MM.1S (cell line): Measurements from ENCODE around the gene AP1G2.
A peak's percentile ranks its signal among the peaks of the same experiment; 100 is the strongest.

Experiments used
- DNase-seq: peaks from one replicate; pipeline ENCODE4 v3.0.0-alpha.2; 2015
- H2AFZ ChIP-seq: fragments of 300-600 bp; sonication (generic); 2 replicates; pipeline ENCODE4 v1.6.0; 2016; ENCODE audit warnings: antibody characterized with exemption, low read length
- H3F3A ChIP-seq: fragments of 300-600 bp; sonication (generic); 2 replicates; pipeline ENCODE4 v1.6.1; 2016; ENCODE audit warnings: mild to moderate bottlenecking, antibody characterized with exemption, low read length, moderate library complexity, mixed read lengths; ENCODE audit not compliant: insufficient read depth
- H3K27ac ChIP-seq: fragments of 300-600 bp; sonication (generic); 2 replicates; pipeline ENCODE4 v1.5.1; 2016; ENCODE audit warnings: mild to moderate bottlenecking, low read length
- H3K27me3 ChIP-seq: fragments of 300-600 bp; sonication (generic); replicated peaks from 2 replicates; pipeline ENCODE4 v1.6.0; 2016; ENCODE audit warnings: low read length; ENCODE audit not compliant: insufficient read depth
- H3K36me3 ChIP-seq: fragments of 300-600 bp; sonication (generic); replicated peaks from 2 replicates; pipeline ENCODE4 v1.6.1; 2016; ENCODE audit warnings: mild to moderate bottlenecking, low read length, mixed read lengths; ENCODE audit not compliant: insufficient read depth
- H3K4me1 ChIP-seq: fragments of 300-600 bp; sonication (generic); 2 replicates; pipeline ENCODE4 v1.6.1; 2016; ENCODE audit warnings: low read length, mixed read lengths
- H3K4me2 ChIP-seq: fragments of 300-600 bp; sonication (generic); 2 replicates; pipeline ENCODE4 v1.6.0; 2016; ENCODE audit warnings: low read depth, low read length
- H3K4me3 ChIP-seq: fragments of 300-600 bp; sonication (generic); 2 replicates; pipeline ENCODE4 v1.5.1; 2016; ENCODE audit warnings: low read length, mixed read lengths
- H3K79me2 ChIP-seq: fragments of 300-600 bp; sonication (generic); 2 replicates; pipeline ENCODE4 v1.6.1; 2016; ENCODE audit warnings: mixed run types, low read length, mixed read lengths
- H3K9ac ChIP-seq: fragments of 300-600 bp; sonication (generic); 2 replicates; pipeline ENCODE4 v1.6.1; 2016; ENCODE audit warnings: low read length, mixed read lengths
- H3K9me2 ChIP-seq: fragments of 300-600 bp; sonication (generic); replicated peaks from 2 replicates; pipeline ENCODE4 v1.6.1; 2016; ENCODE audit warnings: mild to moderate bottlenecking, low read length, mixed read lengths; ENCODE audit not compliant: insufficient read depth
- H3K9me3 ChIP-seq: fragments of 300-600 bp; sonication (generic); replicated peaks from 2 replicates; pipeline ENCODE4 v1.6.1; 2016; ENCODE audit warnings: mild to moderate bottlenecking, low read length, mixed read lengths; ENCODE audit not compliant: insufficient read depth
- H4K20me1 ChIP-seq: fragments of 300-600 bp; sonication (generic); 2 replicates; pipeline ENCODE4 v1.6.1; 2016; ENCODE audit warnings: mild to moderate bottlenecking, low read length, moderate library complexity, mixed read lengths; ENCODE audit not compliant: insufficient read depth
- EZH2 ChIP-seq: fragments of 300-600 bp; sonication (generic); optimal IDR thresholded peaks from 2 replicates; pipeline ENCODE3; 2017; ENCODE audit warnings: low read depth, mild to moderate bottlenecking, antibody characterized with exemption, low read length, mixed read lengths
- EZH2phosphoT487 ChIP-seq: fragments of 300-600 bp; sonication (generic); IDR thresholded peaks from 2 replicates; pipeline ENCODE4 v1.6.1; 2018; ENCODE audit warnings: antibody characterized with exemption, low read length
- TF ChIP-seq, protein P1 (sequence below): fragments of 300-600 bp; sonication (generic); IDR thresholded peaks from 2 replicates; pipeline ENCODE4 v1.5.1; 2016; ENCODE audit warnings: antibody characterized with exemption, low read length, mixed read lengths

AP1G2 gene, protein sequence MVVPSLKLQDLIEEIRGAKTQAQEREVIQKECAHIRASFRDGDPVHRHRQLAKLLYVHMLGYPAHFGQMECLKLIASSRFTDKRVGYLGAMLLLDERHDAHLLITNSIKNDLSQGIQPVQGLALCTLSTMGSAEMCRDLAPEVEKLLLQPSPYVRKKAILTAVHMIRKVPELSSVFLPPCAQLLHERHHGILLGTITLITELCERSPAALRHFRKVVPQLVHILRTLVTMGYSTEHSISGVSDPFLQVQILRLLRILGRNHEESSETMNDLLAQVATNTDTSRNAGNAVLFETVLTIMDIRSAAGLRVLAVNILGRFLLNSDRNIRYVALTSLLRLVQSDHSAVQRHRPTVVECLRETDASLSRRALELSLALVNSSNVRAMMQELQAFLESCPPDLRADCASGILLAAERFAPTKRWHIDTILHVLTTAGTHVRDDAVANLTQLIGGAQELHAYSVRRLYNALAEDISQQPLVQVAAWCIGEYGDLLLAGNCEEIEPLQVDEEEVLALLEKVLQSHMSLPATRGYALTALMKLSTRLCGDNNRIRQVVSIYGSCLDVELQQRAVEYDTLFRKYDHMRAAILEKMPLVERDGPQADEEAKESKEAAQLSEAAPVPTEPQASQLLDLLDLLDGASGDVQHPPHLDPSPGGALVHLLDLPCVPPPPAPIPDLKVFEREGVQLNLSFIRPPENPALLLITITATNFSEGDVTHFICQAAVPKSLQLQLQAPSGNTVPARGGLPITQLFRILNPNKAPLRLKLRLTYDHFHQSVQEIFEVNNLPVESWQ

DNA sequence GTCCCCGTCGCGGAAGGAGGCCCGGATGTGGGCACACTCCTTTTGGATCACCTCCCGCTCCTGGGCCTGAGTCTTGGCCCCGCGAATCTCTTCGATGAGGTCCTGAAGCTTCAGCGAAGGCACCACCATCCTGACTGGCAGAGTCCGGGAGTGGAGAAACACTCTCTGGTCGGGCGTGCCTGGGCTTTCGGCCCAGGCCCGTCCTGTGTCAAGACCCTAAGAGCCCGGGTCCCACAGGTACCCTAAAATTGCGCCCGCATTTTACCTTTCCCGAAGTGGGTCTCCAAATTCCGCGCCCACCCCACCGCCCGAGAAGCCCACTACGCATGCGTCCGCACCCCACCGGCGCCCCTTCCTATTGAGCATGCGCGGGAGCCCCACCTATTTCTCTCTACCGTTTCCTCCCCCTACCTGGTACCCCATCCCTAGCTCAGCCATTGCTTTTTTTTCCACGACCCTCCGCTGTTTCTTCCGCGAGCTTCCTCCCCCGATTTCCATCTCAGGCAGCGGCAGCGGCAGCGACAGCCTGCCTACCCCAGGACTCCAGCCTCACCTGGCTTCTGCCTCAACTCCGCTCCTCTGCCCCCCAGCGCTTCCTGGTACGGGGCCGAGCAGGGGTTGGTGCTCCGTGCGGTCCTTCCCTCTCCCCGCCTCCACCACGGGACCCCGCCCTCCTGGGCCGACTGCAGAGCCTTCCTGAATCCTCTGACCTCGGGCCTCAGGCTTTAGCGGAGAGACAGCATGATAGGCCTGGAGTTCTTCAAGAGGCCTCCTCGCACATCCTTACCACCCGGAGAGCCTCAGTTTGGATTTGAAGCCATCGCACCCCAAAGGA lies at the start of gene AP1G2:
TSS of gene AP1G2 (minus strand) at position 606 of the 835 bp plus-strand sequence. CDS start at position 129, 477 bp downstream.
- no peaks in the 10 kb centered on the region for H4K20me1 ChIP-seq
- H3K79me2 ChIP-seq = 0 out of 2 replicates have a peak, but pooled peaks cover 8% of the 10 kb centered on the region
- TF ChIP-seq, protein P1, sequence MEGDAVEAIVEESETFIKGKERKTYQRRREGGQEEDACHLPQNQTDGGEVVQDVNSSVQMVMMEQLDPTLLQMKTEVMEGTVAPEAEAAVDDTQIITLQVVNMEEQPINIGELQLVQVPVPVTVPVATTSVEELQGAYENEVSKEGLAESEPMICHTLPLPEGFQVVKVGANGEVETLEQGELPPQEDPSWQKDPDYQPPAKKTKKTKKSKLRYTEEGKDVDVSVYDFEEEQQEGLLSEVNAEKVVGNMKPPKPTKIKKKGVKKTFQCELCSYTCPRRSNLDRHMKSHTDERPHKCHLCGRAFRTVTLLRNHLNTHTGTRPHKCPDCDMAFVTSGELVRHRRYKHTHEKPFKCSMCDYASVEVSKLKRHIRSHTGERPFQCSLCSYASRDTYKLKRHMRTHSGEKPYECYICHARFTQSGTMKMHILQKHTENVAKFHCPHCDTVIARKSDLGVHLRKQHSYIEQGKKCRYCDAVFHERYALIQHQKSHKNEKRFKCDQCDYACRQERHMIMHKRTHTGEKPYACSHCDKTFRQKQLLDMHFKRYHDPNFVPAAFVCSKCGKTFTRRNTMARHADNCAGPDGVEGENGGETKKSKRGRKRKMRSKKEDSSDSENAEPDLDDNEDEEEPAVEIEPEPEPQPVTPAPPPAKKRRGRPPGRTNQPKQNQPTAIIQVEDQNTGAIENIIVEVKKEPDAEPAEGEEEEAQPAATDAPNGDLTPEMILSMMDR = no peak
- no peak for TF ChIP-seq EZH2
- TF ChIP-seq EZH2phosphoT487 = no peak
- H3F3A ChIP-seq = no peaks in the 10 kb centered on the region
- DNase-seq = peak; percentile 77
- no peaks in the 10 kb centered on the region for H3K9me3 ChIP-seq
- peak within 1 kb of the TSS; percentile 46; the same call in 1 of the 2 replicates for H3K9ac ChIP-seq
- H3K27ac ChIP-seq = peak within 1 kb of the TSS; percentile 19; the same call in 1 of the 2 replicates
- H2AFZ ChIP-seq = peak within 1 kb of the TSS; percentile 79; the same call in 1 of the 2 replicates
- H3K27me3 ChIP-seq = no peaks in the 10 kb centered on the region
- H3K4me3 ChIP-seq = peak within 1 kb of the TSS; percentile 81
- peak within 1 kb of the TSS; percentile 73; the same call in 1 of the 2 replicates for H3K4me2 ChIP-seq
- H3K4me1 ChIP-seq = no peaks in the 10 kb centered on the region
- no peaks in the 10 kb centered on the region for H3K36me3 ChIP-seq
- no peaks in the 10 kb centered on the region for H3K9me2 ChIP-seq

DNA sequence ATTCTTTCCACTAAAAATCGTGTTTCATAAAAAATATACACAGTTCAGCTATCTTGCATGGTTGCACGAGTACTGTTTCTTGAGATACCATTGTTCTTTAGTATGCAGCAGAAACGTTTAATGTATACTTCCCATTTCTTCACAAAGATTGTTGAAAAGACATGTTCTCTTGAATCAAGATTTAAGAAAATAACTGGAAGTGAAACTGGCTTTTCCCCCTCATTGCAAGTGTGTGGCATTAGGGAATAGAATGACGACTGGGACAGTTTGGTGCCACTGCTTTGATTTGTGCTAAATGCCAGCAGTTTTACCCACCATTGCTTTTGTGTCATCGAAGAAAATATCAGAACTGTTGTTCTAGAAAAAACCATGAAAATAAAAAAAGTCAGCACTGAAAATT lies 48.3 kb upstream of the AP1G2 start:
- Histone ChIP-seq H3K4me3 (no peak overlapping the region), H4K20me1 (no peaks in the 10 kb centered on the region), H3F3A (no peaks in the 10 kb centered on the region), H3K9ac (no peak overlapping the region), H3K79me2 (no peaks in the 10 kb centered on the region), H2AFZ (no peak overlapping the region), H3K4me1 (no peaks in the 10 kb centered on the region), H3K27ac (no peak overlapping the region), H3K9me2 (no peaks in the 10 kb centered on the region), H3K27me3 (no peaks in the 10 kb centered on the region), H3K9me3 (no peaks in the 10 kb centered on the region), H3K4me2 (no peak overlapping the region), H3K36me3 (no peaks in the 10 kb centered on the region)
- no peak for DNase-seq
- TF ChIP-seq EZH2 (no peak), EZH2phosphoT487 (no peak)
- TF ChIP-seq, protein P1 = no peak

DNA sequence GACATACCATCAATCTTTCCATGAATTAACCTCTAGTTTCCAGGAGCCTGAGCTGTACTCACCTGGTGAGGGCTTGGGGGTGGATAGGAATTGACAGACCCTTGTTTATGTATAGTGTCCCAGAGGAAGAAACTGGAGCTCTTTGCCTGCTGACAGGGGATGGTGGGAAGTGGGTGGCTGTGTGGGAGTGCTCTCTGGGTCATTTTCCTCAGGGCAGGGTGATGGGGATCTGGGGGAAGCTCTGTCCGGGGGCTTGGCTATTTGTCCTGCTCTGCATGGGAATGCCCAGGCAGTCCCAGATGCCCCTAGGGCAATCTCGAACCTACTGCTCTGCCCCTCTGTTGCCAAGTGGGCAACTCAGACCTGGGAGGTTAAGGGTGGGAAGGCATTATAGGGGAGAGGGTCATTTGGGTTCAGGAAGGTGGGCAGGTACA lies 46.8 kb upstream of the AP1G2 start:
- H3K9me2 ChIP-seq = no peaks in the 10 kb centered on the region
- H3K27me3 ChIP-seq = no peaks in the 10 kb centered on the region
- no peak overlapping the region for H3K4me2 ChIP-seq
- H2AFZ ChIP-seq = no peak overlapping the region
- H3K9me3 ChIP-seq = no peaks in the 10 kb centered on the region
- H3K4me3 ChIP-seq = no peak overlapping the region
- no peak overlapping the region for H3K9ac ChIP-seq
- TF ChIP-seq, protein P1 = no peak
- no peak for TF ChIP-seq EZH2
- TF ChIP-seq EZH2phosphoT487 = no peak
- H3K36me3 ChIP-seq = no peaks in the 10 kb centered on the region
- no peaks in the 10 kb centered on the region for H3F3A ChIP-seq
- no peaks in the 10 kb centered on the region for H3K79me2 ChIP-seq
- H3K27ac ChIP-seq = no peak overlapping the region
- no peaks in the 10 kb centered on the region for H4K20me1 ChIP-seq
- DNase-seq = no peak
- H3K4me1 ChIP-seq = no peaks in the 10 kb centered on the region
